Vagina (tissue), 2 donors: ENCODE data around the gene FA2H. TPM values are rescaled to one million over a fixed set of nuclear protein-coding genes. Genes with fewer than 3 reads are reported as not detected.
A peak's percentile ranks its signal among the peaks of the same experiment; 100 is the strongest.
"Not testable (repeated sequence)": the region's sequence is repeated elsewhere in the genome, so short reads cannot be mapped to it uniquely, and the experiment has no call there.

Experiments
- DNase-seq, 2 donors: peaks; one replicate each; pipeline ENCODE4 v3.0.0-alpha.2; 2017; ENCODE audit errors: extremely low spot score in 2 of 2
- H3K27ac ChIP-seq: fragments of 200-600 bp; sonication (generic); one replicate; pipeline ENCODE4 v1.5.1; 2019
- H3K27me3 ChIP-seq: fragments of 200-600 bp; sonication (generic); one replicate; pipeline ENCODE4 v1.5.1; 2019
- H3K36me3 ChIP-seq, 2 donors: fragments of 200-600 bp; sonication (generic); one replicate each; pipeline ENCODE4 v1.5.1; 2017 to 2019
- H3K4me1 ChIP-seq: fragments of 200-600 bp; sonication (generic); one replicate; pipeline ENCODE4 v1.5.1; 2019
- H3K4me3 ChIP-seq, 2 donors: fragments of 200-600 bp; sonication (generic); 1 replicate in 1 of 2; 2 replicates in 1 of 2; pipeline ENCODE4 v1.5.1; 2016 to 2019
- H3K9me3 ChIP-seq: fragments of 200-600 bp; sonication (generic); one replicate; pipeline ENCODE4 v1.5.1; 2019
- CTCF ChIP-seq, 3 experiments: fragments of 450-650 bp in 2 of 3; fragments of 200-600 bp in 1 of 3; sonication (generic) in 1 of 3; IDR thresholded peaks; one replicate each; pipeline ENCODE4 v1.5.1; 2017 to 2019; ENCODE audit warnings: antibody characterized with exemption in 3 of 3, mild to moderate bottlenecking in 2 of 3, moderate library complexity in 2 of 3
- POLR2A ChIP-seq, 2 donors: fragments of 450-650 bp; IDR thresholded peaks; one replicate each; pipeline ENCODE4 v1.6.1; 2017; ENCODE audit warnings: antibody characterized with exemption in 2 of 2, mild to moderate bottlenecking in 2 of 2, moderate library complexity in 2 of 2
- POLR2AphosphoS5 ChIP-seq, 2 donors: sonication (generic); formaldehyde crosslinking; IDR thresholded peaks; one replicate each; pipeline ENCODE4 v1.9.0; 2017; ENCODE audit warnings: antibody characterized with exemption in 2 of 2, mild to moderate bottlenecking in 2 of 2, low read depth in 1 of 2; ENCODE audit not compliant: insufficient read depth in 1 of 2
- intact Hi-C: fragments of 100-400 bp; cut with DNase I; formaldehyde crosslinking; loops from one replicate; pipeline ENCODE4 v1.15.1; 2023
- total RNA-seq: library from RNA; depleted of rRNA; stranded (reverse); fragments of >200 nt; gene quantifications from one replicate; pipeline ENCODE4 v1.2.3, GENCODE V29; 2016

FA2H gene
- total RNA-seq, 1 donor from 2014 or later, result not detected

- Histone ChIP-seq H3K4me1 (no peaks in the 10 kb centered on the region), H3K36me3 (peaks cover 0 to 28% of the 10 kb centered on the region in 2 donors), H3K27me3 (no peaks in the 10 kb centered on the region), H3K4me3 (no peak overlapping the region), H3K27ac (no peak overlapping the region), H3K9me3 (no peaks in the 10 kb centered on the region)
- intact Hi-C loops, result no loop called here
- no peak for DNase-seq
- no peak for TF ChIP-seq POLR2A (IDR thresholded peaks at IDR 0.05)
- no peak for TF ChIP-seq POLR2AphosphoS5 (IDR thresholded peaks at IDR 0.05; ENCODE audit: insufficient read depth in 1 of 2, low read depth in 1 of 2)
- TF ChIP-seq CTCF (IDR thresholded peaks at IDR 0.05), result no peak
Observed at GRCh38 chr16:74677868-74678267, 96.8 kb downstream of the FA2H start.

GRCh38 chr16:74673876-74674275 is 100.7 kb downstream of the FA2H start:
- Histone ChIP-seq H3K9me3 (no peaks in the 10 kb centered on the region), H3K4me1 (no peaks in the 10 kb centered on the region), H3K27me3 (no peaks in the 10 kb centered on the region), H3K4me3 (no peak overlapping the region), H3K36me3 (peaks cover 0 to 23% of the 10 kb centered on the region in 2 donors), H3K27ac (no peak overlapping the region)
- no peak for DNase-seq
- intact Hi-C loops, result no loop called here
- TF ChIP-seq POLR2AphosphoS5 (IDR thresholded peaks at IDR 0.05; ENCODE audit: insufficient read depth in 1 of 2, low read depth in 1 of 2) (no peak), POLR2A (IDR thresholded peaks at IDR 0.05) (no peak), CTCF (IDR thresholded peaks at IDR 0.05) (no peak)

GRCh38 chr16:74668877-74669276 is 105.7 kb downstream of the FA2H start:
- H3K27ac ChIP-seq, intact Hi-C loops, H3K36me3 ChIP-seq, H3K4me3 ChIP-seq, H3K27me3 ChIP-seq, DNase-seq, H3K9me3 ChIP-seq: not testable (repeated sequence)
- peaks cover 18% of the 10 kb centered on the region for H3K4me1 ChIP-seq

- intact Hi-C loops, result no loop called here
- DNase-seq, result no peak
- TF ChIP-seq CTCF (IDR thresholded peaks at IDR 0.05) (no peak), POLR2A (IDR thresholded peaks at IDR 0.05) (no peak), POLR2AphosphoS5 (IDR thresholded peaks at IDR 0.05; ENCODE audit: insufficient read depth in 1 of 2, low read depth in 1 of 2) (no peak)
- no peaks in the 10 kb centered on the region for H3K27me3 ChIP-seq
- peak overlapping the region; percentile 71 to 97 for H3K4me3 ChIP-seq
- H3K36me3 ChIP-seq, result peaks cover 0 to 14% of the 10 kb centered on the region in 2 donors
- peak overlapping the region; percentile 71 for H3K27ac ChIP-seq
- peaks cover 18% of the 10 kb centered on the region for H3K4me1 ChIP-seq
- H3K9me3 ChIP-seq, result no peaks in the 10 kb centered on the region
Observed at GRCh38 chr16:74667255-74667700, 107.3 kb downstream of the FA2H start.

- peak within 1 kb of the TSS; percentile 71 to 97 for H3K4me3 ChIP-seq
- no peaks in the 10 kb centered on the region for H3K9me3 ChIP-seq
- peaks cover 0 to 14% of the 10 kb centered on the region in 2 donors for H3K36me3 ChIP-seq
- peak in 1 of 2 donors; percentile 100 for DNase-seq
- intact Hi-C loops, result no loop called here
- peak within 1 kb of the TSS; percentile 71 for H3K27ac ChIP-seq
- TF ChIP-seq POLR2AphosphoS5 (IDR thresholded peaks at IDR 0.05; ENCODE audit: insufficient read depth in 1 of 2, low read depth in 1 of 2) (peak; percentile 72 to 94), CTCF (IDR thresholded peaks at IDR 0.05) (no peak), POLR2A (IDR thresholded peaks at IDR 0.05) (no peak)
- H3K27me3 ChIP-seq, result no peaks in the 10 kb centered on the region
- peaks cover 18% of the 10 kb centered on the region for H3K4me1 ChIP-seq
Observed at GRCh38 chr16:74666425-74667254, 108.0 kb downstream of the FA2H start, which contains the start of gene RFWD3. RFWD3 (minus strand) TSS chr16:74666877; CDS start chr16:74661449, 5,428 bp downstream.
